T-helper 1 cell treated with Interleukin-12 subunit alpha and Interleukin-12 subunit beta and Interleukin-4 antibody, amounts not matched to agents 30 μg/mL and 1 μg/mL, for 36 hours (primary cell): ENCODE results near the gene CCNK.

ENCODE experiments used
- H3K27ac Mint-ChIP-seq: one replicate; pipeline ENCODE4 v1.8.0; 2021; ENCODE audit warnings: mild to moderate bottlenecking, mixed read lengths
- H3K27me3 Mint-ChIP-seq: one replicate; pipeline ENCODE4 v1.8.0; 2021; ENCODE audit warnings: low read depth, mixed read lengths
- H3K36me3 Mint-ChIP-seq: one replicate; pipeline ENCODE4 v1.8.0; 2021; ENCODE audit warnings: low read depth, mixed read lengths
- H3K4me1 Mint-ChIP-seq: one replicate; pipeline ENCODE4 v1.8.0; 2021; ENCODE audit warnings: low read depth, mixed read lengths
- H3K4me3 Mint-ChIP-seq: one replicate; pipeline ENCODE4 v1.8.0; 2021; ENCODE audit warnings: mild to moderate bottlenecking, moderate library complexity, mixed read lengths
- H3K9me3 Mint-ChIP-seq: one replicate; pipeline ENCODE4 v1.8.0; 2021; ENCODE audit warnings: mixed read lengths

CCNK gene

GRCh38 chr14:99549684-99550083 is 68.5 kb downstream of the CCNK start:
- Mint-ChIP-seq H3K9me3 (no peaks in the 10 kb centered on the region), H3K4me3 (no peak overlapping the region), H3K36me3 (no peaks in the 10 kb centered on the region), H3K27me3 (no peaks in the 10 kb centered on the region), H3K4me1 (no peaks in the 10 kb centered on the region), H3K27ac (no peak overlapping the region)

DNA sequence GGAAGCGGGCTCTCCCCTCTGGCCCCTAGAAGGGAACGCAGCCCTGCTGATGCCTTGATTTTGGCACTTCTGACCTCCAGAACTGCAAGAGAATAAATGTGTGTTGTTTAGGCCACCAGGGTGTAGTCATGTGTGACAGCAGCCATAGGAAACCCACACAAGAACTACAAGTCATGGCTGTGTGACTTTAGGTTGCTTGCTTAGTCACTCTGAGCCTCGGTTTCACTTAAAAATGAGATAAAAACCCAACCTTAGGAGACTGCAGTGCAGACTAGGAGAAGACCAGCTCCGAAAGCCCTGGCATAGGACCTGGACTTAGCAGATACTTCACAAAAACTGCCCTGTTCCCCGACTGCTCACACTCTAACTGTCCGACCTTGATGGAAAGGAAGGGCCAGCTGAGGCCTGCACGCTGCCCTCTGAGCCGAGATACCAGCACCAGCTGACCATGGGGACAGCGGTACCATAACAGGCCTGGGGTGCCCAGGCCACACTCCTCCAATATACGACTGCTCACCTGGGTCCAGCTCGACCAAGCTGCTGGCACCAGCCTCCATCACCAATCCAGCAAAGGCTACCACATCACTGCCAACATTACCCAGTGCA is 69.3 kb downstream of the CCNK start:
- Mint-ChIP-seq H3K27ac (no peak overlapping the region), H3K36me3 (no peaks in the 10 kb centered on the region), H3K4me3 (no peak overlapping the region), H3K9me3 (no peaks in the 10 kb centered on the region), H3K27me3 (no peaks in the 10 kb centered on the region), H3K4me1 (no peaks in the 10 kb centered on the region)

DNA sequence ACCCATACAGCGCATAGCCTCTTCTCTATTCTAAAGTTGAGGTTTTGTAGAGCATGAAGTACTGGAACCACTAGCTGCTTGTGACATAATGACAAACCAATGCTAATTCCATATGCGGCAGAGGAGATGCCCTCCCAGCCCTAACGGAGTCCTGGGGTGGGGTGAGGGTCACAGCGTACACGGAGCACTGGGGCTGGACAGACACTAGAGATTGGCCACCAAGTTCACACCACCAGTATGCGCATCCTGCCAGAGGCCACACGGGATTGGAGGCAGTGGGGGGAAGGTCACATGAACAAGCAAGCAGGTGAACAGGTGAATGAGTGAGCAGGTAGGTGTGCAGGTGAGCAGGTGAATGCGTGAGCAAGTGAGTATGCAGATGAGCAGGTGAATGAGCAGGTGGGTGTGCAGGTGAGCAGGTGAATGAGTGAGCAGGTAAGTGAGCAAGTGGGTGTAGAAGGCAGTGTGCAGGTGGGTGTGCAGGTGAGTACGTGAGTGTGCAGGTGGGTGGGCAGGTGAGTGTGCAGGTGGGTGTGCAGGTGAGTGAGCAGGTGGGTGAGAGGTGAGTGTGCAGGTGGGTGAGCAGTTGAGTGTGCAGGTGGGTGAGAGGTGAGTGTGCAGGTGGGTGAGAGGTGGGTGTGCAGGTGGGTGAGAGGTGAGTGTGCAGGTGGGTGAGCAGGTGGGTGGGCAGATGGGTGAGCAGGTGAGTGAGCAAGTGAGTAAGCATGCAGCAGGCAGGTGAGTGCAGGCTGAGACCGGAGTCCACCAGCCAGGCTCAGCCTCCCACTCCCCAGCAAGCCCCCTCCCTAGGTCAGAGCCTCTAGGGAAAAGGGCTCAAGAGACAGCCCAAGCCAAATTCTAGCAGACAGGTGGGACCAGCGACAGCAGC is 70.1 kb downstream of the CCNK start:
- Mint-ChIP-seq H3K36me3 (no peaks in the 10 kb centered on the region), H3K4me3 (no peak overlapping the region), H3K27ac (no peak overlapping the region), H3K27me3 (no peaks in the 10 kb centered on the region), H3K9me3 (no peaks in the 10 kb centered on the region), H3K4me1 (no peaks in the 10 kb centered on the region)

- H3K36me3 Mint-ChIP-seq = no peaks in the 10 kb centered on the region
- H3K27ac Mint-ChIP-seq = no peak overlapping the region
- H3K4me1 Mint-ChIP-seq = no peaks in the 10 kb centered on the region
- no peak overlapping the region for H3K4me3 Mint-ChIP-seq
- H3K27me3 Mint-ChIP-seq = no peaks in the 10 kb centered on the region
- no peaks in the 10 kb centered on the region for H3K9me3 Mint-ChIP-seq
Measured at GRCh38 chr14:99552021-99552553, 70.9 kb downstream of the CCNK start.

DNA sequence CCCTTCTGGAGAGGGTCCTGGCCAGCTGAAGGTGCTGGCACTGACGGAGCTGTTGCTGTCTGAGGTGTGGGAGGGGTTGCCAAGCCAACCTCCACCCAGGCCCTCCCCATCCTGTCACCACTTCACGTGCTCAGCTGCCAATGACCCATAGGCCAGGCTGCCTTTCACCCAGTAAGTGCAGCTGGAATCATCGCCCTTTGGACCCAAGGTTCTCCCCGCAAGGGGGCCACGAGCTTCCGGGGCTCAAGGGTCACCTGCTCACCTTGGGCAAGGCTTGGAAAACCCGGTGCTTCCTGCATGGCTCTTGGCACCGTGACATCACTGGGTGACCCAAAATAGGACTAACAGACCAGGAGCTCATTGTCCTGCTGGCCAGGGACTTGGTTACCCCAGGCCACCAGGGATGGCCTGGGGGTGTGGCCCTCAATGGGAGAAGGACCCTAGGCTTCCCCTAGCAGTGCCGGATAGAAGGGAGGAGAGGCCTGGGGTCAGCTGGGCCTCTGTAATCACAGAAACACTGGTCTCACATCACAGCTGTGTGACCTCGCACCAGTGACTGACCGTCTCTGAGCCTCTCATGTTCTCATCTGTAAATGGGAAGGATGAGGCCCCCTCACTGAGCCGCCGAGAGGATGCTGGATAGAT is 71.5 kb downstream of the CCNK start:
- Mint-ChIP-seq H3K4me3 (no peak overlapping the region), H3K4me1 (no peaks in the 10 kb centered on the region), H3K9me3 (no peaks in the 10 kb centered on the region), H3K27me3 (no peaks in the 10 kb centered on the region), H3K27ac (no peak overlapping the region), H3K36me3 (no peaks in the 10 kb centered on the region)

DNA sequence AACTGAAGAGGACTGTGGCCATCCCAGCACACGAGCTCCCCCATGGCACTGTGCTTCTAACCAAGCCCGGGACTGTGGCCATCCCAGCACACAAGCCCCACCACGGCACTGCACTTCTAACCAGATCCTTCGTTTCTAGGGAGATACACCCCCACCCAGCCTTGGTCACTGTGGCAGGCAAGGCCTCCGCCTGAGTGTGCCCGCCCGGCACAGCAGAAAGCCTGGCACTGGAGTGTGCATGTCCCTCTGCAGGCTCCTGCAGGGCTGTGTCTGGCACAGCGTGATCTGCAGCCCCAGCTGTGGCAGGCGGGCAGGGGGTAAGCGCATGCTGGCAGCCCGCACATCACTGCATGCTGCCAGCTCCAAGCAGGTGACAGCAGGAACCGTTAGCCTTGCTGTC is 73.0 kb downstream of the CCNK start:
- Mint-ChIP-seq H3K4me1 (no peaks in the 10 kb centered on the region), H3K27ac (no peak overlapping the region), H3K9me3 (no peaks in the 10 kb centered on the region), H3K36me3 (no peaks in the 10 kb centered on the region), H3K4me3 (no peak overlapping the region), H3K27me3 (no peaks in the 10 kb centered on the region)

DNA sequence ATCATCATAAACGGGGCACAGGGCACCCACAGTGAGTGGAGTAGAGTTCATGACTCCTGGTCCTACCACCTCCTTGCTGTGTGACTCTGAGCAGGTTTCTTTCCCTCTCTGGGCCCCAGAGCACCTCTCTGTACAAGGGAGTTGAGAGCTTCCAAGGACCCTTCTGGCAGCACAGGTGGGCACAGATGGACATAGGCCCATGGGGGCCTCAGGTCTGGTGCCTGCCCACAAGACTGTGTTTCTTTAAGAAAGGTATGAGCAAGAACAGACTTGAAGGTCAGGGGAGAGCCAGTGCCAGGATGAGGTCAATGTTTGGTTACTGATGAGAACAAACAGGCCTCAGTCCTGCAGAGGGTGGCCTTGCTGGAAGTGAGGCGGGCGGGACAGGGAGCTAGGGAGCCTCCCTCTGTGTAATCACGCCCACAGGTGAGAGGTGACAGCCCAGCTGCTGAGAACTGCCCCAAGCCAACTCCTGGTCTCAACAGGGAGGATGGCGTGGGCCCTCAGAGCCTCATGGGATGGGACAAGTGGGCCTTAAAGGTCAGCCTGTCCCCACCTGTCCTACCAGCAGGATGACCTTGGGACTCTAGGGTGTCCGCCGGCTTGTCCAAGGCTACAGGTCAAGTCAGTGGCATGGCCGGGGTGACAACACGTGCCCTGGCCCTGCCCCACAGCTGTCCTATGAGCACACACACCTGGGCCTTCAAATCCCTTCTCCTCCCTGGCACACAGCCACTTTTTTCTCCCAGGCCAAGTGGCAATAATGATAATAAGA is 73.7 kb downstream of the CCNK start:
- H3K4me3 Mint-ChIP-seq = no peak overlapping the region
- H3K36me3 Mint-ChIP-seq = no peaks in the 10 kb centered on the region
- H3K4me1 Mint-ChIP-seq = no peaks in the 10 kb centered on the region
- H3K27me3 Mint-ChIP-seq = no peaks in the 10 kb centered on the region
- no peak overlapping the region for H3K27ac Mint-ChIP-seq
- no peaks in the 10 kb centered on the region for H3K9me3 Mint-ChIP-seq

GRCh38 chr14:99556134-99556791 is 75.1 kb downstream of the CCNK start:
- H3K4me3 Mint-ChIP-seq = no peak overlapping the region
- H3K27me3 Mint-ChIP-seq = no peaks in the 10 kb centered on the region
- H3K27ac Mint-ChIP-seq = no peak overlapping the region
- no peaks in the 10 kb centered on the region for H3K4me1 Mint-ChIP-seq
- no peaks in the 10 kb centered on the region for H3K36me3 Mint-ChIP-seq
- no peaks in the 10 kb centered on the region for H3K9me3 Mint-ChIP-seq

DNA sequence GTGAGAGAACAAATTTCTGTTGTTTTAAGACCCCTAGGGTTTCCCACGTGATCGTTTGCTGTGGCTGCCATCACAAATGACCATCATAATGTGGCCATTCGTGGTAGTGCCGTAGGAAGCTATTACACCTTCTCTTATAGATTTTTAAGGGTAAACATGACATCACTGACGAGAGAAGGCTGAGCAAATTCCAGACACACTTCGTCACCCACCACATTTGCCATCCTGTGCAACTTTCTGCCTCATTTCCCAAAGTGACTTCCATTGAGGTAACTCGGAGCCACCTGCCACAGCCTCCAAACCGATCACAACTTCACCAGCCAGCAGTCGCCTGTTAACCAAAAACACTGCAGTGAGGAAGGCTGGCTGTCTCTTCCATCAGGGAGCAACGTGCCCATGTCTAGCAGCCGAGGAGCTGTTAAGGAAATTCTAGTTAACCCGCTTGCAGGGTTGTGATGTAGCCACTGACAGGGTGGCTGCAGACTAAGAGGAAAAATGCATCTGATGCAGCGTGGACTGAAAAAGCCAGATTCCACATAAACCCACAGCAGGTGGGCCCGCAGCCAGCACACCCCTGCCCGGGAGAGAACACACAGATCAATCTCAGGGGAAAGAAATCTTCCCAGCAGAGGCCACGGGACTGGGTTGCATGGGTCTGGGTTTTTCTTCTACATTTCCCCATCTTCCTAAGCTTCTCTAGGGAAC is 78.2 kb downstream of the CCNK start:
- Mint-ChIP-seq H3K27me3 (no peaks in the 10 kb centered on the region), H3K4me1 (no peaks in the 10 kb centered on the region), H3K27ac (no peak overlapping the region), H3K36me3 (no peaks in the 10 kb centered on the region), H3K4me3 (no peak overlapping the region), H3K9me3 (no peaks in the 10 kb centered on the region)

- H3K27me3 Mint-ChIP-seq = no peaks in the 10 kb centered on the region
- H3K36me3 Mint-ChIP-seq = no peaks in the 10 kb centered on the region
- no peaks in the 10 kb centered on the region for H3K4me1 Mint-ChIP-seq
- no peak overlapping the region for H3K4me3 Mint-ChIP-seq
- no peak overlapping the region for H3K27ac Mint-ChIP-seq
- H3K9me3 Mint-ChIP-seq = no peaks in the 10 kb centered on the region
Measured at GRCh38 chr14:99560403-99560802, 79.2 kb downstream of the CCNK start.

- Mint-ChIP-seq H3K4me3 (no peak overlapping the region), H3K27me3 (no peaks in the 10 kb centered on the region), H3K9me3 (no peaks in the 10 kb centered on the region), H3K36me3 (no peaks in the 10 kb centered on the region), H3K4me1 (no peaks in the 10 kb centered on the region), H3K27ac (no peak overlapping the region)
Measured at GRCh38 chr14:99560922-99561683, 79.9 kb downstream of the CCNK start.

GRCh38 chr14:99561864-99562263 is 80.7 kb downstream of the CCNK start:
- Mint-ChIP-seq H3K27me3 (no peaks in the 10 kb centered on the region), H3K4me1 (no peaks in the 10 kb centered on the region), H3K36me3 (no peaks in the 10 kb centered on the region), H3K9me3 (no peaks in the 10 kb centered on the region), H3K4me3 (no peak overlapping the region), H3K27ac (no peak overlapping the region)
